NCI-H1417 (cell line): ENCODE results near the gene NR3C2.

Experiments
- DNase-seq, 3 experiments: peaks; one replicate each; lab custom pipeline; 2025; lab: John Stamatoyannopoulos, UW

Gene NR3C2

DNA sequence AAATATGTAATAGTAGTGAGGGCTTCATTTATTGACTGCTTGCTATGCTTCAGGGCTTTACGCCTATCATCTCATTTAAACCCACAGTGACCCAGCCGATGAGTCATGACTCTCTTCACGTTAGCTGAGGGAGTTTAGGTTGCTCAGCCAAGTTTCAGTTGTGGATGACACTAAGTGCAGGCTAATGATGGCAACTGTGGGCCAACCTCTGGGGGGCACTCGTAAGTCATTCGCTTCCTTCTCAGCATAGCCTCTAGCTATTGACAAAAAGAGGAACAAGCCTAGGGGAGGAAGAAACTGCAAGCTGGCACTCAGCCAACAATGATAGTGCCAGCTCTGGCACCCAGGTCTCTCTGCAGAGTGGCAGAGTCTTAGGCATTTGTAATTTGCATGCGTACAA lies 385.3 kb downstream of the NR3C2 start:
- DNase-seq, result peak in 1 of 3 experiments; percentile 17

DNA sequence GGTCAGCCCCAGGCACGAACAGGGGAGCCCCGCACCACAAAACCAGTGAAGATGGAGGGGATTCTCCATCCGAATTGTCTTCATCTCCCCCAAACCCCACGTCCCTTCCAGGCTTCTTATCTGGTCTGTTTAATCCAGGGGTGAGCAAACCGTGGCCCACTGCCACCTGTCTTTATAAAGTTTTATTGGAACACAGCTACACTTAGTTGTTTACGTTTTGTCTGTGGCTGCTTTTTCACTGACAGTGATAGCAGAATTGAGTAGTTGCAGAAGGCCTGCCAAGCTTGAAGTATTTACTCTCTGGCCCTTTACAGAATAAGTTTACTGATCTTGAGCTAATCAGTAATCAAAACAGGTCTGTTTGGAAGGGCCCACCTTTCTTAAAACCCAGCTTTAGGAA lies 386.4 kb downstream of the NR3C2 start:
- DNase-seq, result no peak

- DNase-seq, result peak in 2 of 3 experiments; percentile 18 to 41
Observed at GRCh38 chr4:148054275-148054674, 387.9 kb downstream of the NR3C2 start.

DNA sequence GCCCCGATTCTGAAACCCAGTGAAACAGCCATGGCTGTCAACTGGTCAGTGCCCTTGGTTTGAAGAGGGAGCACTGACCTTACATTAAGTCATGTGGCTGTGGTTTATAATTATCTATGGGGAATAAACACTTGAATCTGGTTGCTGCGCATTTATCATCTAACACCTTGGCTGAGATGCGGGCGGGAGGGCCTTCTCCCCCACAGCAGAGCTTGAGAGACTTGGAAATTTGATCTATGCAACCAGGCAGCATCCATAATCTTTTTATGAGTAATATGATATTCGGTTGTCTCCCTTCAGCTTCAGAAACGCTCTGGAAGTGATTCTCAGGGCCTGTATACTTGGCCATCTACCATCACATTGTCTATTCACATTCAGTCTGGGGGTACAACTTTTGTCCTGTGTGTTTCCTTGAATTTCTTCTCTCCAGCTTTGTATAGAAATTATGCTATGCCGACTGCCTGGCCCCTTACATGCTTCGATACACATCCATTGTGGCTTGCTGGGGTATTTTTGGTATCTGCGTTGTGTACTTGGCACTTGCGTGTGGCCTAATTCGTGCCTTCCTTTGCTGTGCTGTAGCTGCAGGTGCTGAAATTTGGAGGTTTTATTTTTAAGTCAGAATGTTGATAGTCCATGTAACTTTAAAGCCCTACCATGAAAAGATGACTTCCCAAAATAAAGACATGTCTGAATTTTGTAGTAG lies 388.8 kb downstream of the NR3C2 start:
- DNase-seq, result peak; percentile 49 to 86 (median 59)

GRCh38 chr4:148052448-148052847 lies 389.8 kb downstream of the NR3C2 start:
- DNase-seq, result no peak

DNA sequence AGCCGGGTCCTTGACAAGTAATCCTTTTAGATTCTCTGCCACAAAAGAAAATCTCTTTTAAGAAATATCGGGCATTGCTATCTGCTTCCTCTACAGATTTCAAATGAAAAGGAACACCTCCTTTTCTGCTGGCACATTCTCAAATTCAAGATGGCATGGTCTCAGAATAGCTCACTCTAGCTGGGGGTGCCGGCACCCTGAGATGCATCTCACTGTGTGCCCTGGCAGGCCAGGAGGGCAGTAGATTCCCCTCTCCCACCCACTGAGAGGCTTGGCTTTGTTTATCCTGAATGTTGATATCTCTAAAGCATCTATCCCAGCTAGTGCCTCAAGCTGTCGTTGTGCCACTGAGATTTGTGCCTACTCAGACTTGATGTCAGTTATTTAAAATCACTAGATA lies 390.8 kb downstream of the NR3C2 start:
- peak in 1 of 3 experiments; percentile 9 for DNase-seq

- DNase-seq, result peak in 2 of 3 experiments; percentile 38 to 70
Observed at GRCh38 chr4:148048598-148048997, 393.6 kb downstream of the NR3C2 start.

GRCh38 chr4:148044912-148045352 lies 397.3 kb downstream of the NR3C2 start:
- peak in 1 of 3 experiments; percentile 11 for DNase-seq

DNA sequence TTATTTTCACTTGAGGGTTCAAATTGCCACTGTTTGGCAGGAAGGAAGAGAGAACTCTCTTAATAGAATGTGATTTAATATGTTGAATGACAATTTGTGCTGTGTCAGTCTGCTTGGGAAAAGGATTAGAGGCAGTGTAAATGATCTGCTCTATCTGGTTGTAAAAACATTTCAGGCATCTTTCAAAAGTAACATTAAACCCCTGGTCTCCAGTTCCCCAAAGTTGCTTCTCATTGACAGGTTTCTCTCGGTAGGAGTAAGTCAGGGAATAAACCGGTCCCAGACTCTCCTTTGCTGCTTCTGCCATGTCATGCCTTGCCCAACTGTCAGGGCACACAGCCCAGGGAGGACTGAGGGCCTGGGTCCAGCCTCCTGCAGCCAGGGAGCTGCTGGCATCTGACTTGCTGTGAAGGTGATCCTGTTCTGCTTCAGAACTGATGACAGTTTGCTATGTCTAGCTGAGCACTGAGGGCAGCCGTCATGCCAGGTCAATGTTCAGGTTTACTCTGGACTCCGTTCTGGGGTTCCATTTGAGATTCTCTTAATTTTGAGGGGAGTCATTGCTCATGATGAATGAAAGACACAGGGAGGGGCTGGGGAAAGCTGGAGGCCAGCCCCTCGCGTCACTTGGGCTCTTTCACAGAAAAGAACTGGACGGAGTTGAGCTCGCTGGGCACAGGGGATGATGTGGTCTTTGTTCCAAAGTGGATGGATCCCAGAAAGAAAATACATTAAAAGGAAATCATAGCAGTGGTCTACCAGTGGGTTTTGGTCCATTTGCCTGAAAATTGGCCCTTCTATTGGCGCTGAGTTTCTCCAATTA lies 397.9 kb downstream of the NR3C2 start:
- DNase-seq, result no peak

DNA sequence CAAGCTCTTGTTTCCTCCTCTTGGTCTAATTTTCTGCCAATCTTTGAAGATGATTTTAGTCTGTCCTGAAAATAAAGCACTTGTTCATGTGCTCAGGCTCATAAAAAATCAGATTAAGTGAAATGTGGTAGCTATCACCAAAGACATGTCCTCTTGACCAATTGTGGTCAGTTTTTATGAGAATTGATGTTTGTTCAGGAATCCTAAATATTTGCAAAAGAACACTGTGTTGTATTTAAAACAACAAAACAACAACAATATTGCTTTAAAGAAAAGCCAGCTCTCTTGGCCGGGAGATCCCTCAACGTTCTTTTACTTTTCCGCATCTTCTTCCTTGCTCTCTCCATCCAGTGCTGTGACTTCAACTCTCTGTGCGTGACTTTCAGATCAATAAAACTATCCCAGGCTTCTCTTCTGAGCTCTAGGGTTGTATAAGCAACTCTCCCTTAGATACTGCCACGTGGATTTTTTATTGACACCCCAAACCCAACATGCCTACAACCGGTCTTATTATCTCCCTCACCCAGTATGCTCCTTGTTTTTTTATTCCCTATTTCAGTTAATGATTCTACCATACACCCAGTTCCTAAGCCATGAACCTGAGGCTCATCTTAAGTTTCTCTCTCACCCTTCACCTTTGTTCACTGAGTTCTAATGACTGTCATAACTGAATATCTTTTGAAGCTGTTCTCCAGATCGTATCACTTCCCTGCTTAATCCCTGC lies 400.4 kb downstream of the NR3C2 start:
- no peak for DNase-seq

- peak in 1 of 3 experiments; percentile 15 for DNase-seq
Observed at GRCh38 chr4:148034813-148035212, 407.4 kb downstream of the NR3C2 start.

DNA sequence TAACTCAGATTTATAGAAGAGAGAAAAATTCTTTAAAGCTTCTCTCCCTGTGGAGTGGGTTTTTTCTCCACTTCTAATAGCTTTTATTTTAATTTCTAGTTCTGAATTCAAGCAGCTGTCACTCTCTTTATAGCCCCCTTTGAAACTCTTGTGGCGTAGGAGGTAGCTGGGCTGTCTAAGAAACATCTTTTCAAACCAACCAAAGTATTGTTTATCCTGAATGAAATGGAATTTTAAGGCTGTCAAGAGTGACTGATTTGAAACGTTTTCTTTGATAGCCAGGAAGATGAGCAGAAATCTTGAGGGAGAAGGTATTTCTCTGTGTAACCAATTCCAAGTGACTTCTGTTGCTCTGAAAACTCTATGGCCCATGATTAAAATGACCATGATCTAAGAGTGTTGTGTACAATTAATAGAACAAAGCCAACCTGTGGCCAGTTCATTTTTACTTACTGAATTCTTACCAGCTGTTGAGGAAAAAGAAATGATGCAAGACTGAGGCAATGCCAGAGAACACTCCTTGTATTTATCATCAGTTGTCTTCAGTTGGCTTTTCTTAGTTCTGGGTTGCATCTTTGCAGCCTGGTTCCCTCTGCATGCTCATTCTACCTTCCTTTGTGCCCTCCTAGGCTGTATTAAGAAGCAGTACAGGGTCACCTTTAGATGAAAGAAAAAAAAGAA lies 411.9 kb downstream of the NR3C2 start:
- DNase-seq, result no peak

DNA sequence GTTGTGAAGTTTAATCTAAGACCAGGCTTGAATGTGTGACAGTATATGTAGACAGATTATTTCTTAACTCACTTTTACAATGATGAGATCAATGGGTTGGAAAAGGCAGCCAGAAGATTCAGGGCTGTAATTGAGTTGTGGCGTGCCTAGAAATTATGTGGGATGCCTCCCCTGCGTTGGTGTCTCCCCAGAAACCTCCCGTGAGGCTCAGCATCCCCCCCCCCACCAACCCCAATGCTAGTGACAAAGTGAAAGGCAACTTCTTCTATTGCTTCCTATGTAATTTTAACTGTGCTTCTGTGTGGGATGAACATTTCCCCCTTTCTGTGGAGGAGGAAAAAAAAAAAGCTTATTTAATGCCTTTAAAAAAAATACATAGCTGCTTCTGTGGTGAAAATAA lies 412.4 kb downstream of the NR3C2 start:
- DNase-seq, result no peak
